GM23338 (cell line): Measurements from ENCODE around the gene PRKD1. TPM values are rescaled to one million over a fixed set of nuclear protein-coding genes. Genes with fewer than 3 reads are reported as not detected.

Experiments used
- ATAC-seq: fragments of 200-7000 bp; cut with Tn5 transposase; 3 replicates; pipeline ENCODE4 v1.9.1; 2020
- DNase-seq: peaks from one replicate; pipeline ENCODE4 v3.0.0-alpha.2; 2015; ENCODE audit warnings: low spot score
- H2AFZ ChIP-seq: fragments of 200-600 bp; sonication (generic); 2 replicates; pipeline ENCODE4 v1.8.0; 2016; ENCODE audit warnings: antibody characterized with exemption, mild to moderate bottlenecking, moderate library complexity
- H3F3A ChIP-seq: fragments of 200-600 bp; sonication (generic); replicated peaks from 2 replicates; pipeline ENCODE4 v1.8.0; 2017; ENCODE audit warnings: antibody characterized with exemption, mixed run types, low read depth
- H3K27ac ChIP-seq: fragments of 200-600 bp; sonication (generic); 2 replicates; pipeline ENCODE4 v1.6.1; 2016; ENCODE audit warnings: low read depth
- H3K27me3 ChIP-seq: fragments of 200-600 bp; sonication (generic); 2 replicates; pipeline ENCODE4 v1.8.0; 2016; ENCODE audit warnings: mild to moderate bottlenecking, mixed run types, moderate library complexity; ENCODE audit not compliant: insufficient read depth
- H3K36me3 ChIP-seq: fragments of 200-600 bp; sonication (generic); 2 replicates; pipeline ENCODE4 v1.8.0; 2016; ENCODE audit warnings: mild to moderate bottlenecking; ENCODE audit not compliant: insufficient read depth
- H3K4me1 ChIP-seq: fragments of 200-600 bp; sonication (generic); 2 replicates; pipeline ENCODE4 v1.8.0; 2016; ENCODE audit warnings: mild to moderate bottlenecking, moderate library complexity; ENCODE audit not compliant: insufficient read depth
- H3K4me2 ChIP-seq: fragments of 200-600 bp; sonication (generic); 2 replicates; pipeline ENCODE4 v1.7.1; 2017; ENCODE audit warnings: mixed run types
- H3K4me3 ChIP-seq: fragments of 200-600 bp; sonication (generic); 2 replicates; pipeline ENCODE4 v1.6.1; 2016; ENCODE audit warnings: mixed run types
- H3K79me2 ChIP-seq: fragments of 200-600 bp; sonication (generic); replicated peaks from 2 replicates; pipeline ENCODE4 v1.8.0; 2017; ENCODE audit warnings: mild to moderate bottlenecking; ENCODE audit not compliant: insufficient read depth
- H3K9me2 ChIP-seq: fragments of 200-600 bp; sonication (generic); 2 replicates; pipeline ENCODE4 v1.8.0; 2017; ENCODE audit not compliant: insufficient read depth
- H4K20me1 ChIP-seq: fragments of 200-600 bp; sonication (generic); replicated peaks from 2 replicates; pipeline ENCODE4 v1.8.0; 2017; ENCODE audit warnings: mild to moderate bottlenecking; ENCODE audit not compliant: insufficient read depth
- H3K27ac Mint-ChIP-seq: 2 replicates; pipeline ENCODE4 v1.8.0; 2020; ENCODE audit warnings: inconsistent platforms, mild to moderate bottlenecking, moderate library complexity, mixed read lengths
- H3K27me3 Mint-ChIP-seq: 3 replicates; pipeline ENCODE4 v1.8.0; 2022; ENCODE audit warnings: low read depth, mild to moderate bottlenecking, moderate library complexity, mixed read lengths, inconsistent platforms; ENCODE audit not compliant: insufficient read depth, poor library complexity
- H3K36me3 Mint-ChIP-seq: 3 replicates; pipeline ENCODE4 v1.8.0; 2021; ENCODE audit warnings: low read depth, mild to moderate bottlenecking, inconsistent platforms, moderate library complexity, mixed read lengths
- H3K4me1 Mint-ChIP-seq: 3 replicates; pipeline ENCODE4 v1.8.0; 2020; ENCODE audit warnings: mild to moderate bottlenecking, inconsistent platforms, mixed read lengths
- H3K4me3 Mint-ChIP-seq: 3 replicates; pipeline ENCODE4 v1.8.0; 2021; ENCODE audit warnings: moderate library complexity, mild to moderate bottlenecking, inconsistent platforms, mixed read lengths
- H3K9me3 Mint-ChIP-seq: 3 replicates; pipeline ENCODE4 v1.8.0; 2020; ENCODE audit warnings: moderate library complexity, mild to moderate bottlenecking, inconsistent platforms, mixed read lengths
- CREB1 ChIP-seq: fragments of 250-450 bp; sonication (Bioruptor Pico); IDR thresholded peaks from 2 replicates; pipeline ENCODE4 v1.5.0; 2020; ENCODE audit warnings: low read depth, mild to moderate bottlenecking, moderate library complexity
- EZH2 ChIP-seq: fragments of 200-600 bp; sonication (generic); IDR thresholded peaks from one replicate; pipeline ENCODE4 v1.8.0; 2017; ENCODE audit warnings: antibody characterized with exemption, mild to moderate bottlenecking, low read depth; ENCODE audit not compliant: unreplicated experiment
- NANOG ChIP-seq: IDR thresholded peaks from 2 replicates; pipeline ENCODE4 v1.6.1; 2016; ENCODE audit warnings: antibody characterized with exemption, borderline replicate concordance
- STAT1 ChIP-seq: IDR thresholded peaks from one replicate; pipeline ENCODE4 v1.6.1; 2016; ENCODE audit warnings: antibody characterized with exemption; ENCODE audit not compliant: unreplicated experiment
- ZNF114 ChIP-seq: fragments of 250-450 bp; sonication (Bioruptor Pico); IDR thresholded peaks from 2 replicates; pipeline ENCODE4 v1.5.0; 2020; ENCODE audit warnings: mild to moderate bottlenecking, moderate library complexity
- ZNF331 ChIP-seq: fragments of 250-450 bp; sonication (Bioruptor Pico); IDR thresholded peaks from 2 replicates; pipeline ENCODE4 v1.5.0; 2020; ENCODE audit warnings: low read depth, mild to moderate bottlenecking, moderate library complexity
- polyA plus RNA-seq: library from polyadenylated mRNA; unstranded; fragments of >200 nt; fragmentation: Nextera tagmentation; extraction: Ambion mirVana; gene quantifications from 2 replicates; pipeline ENCODE4 v1.2.1, GENCODE V29; 2016
- total RNA-seq: library from RNA; depleted of rRNA; stranded (reverse); fragments of >200 nt; shearing (Covaris generic); gene quantifications from 2 replicates; pipeline ENCODE4 v1.2.3, GENCODE V29; 2014
- TF ChIP-seq, protein P1 (sequence below), 2 experiments: fragments of 200-600 bp in 1 of 2; sonication (generic) in 1 of 2; conservative IDR thresholded peaks; 2 replicates each; pipeline versions ENCODE4 v1.5.1 to v1.6.1; 2016 to 2017; ENCODE audit warnings: antibody characterized with exemption in 2 of 2, low read depth in 2 of 2, mild to moderate bottlenecking in 2 of 2, moderate library complexity in 1 of 2

The PRKD1 gene
- total and polyA plus RNA-seq, 2 experiments from 2014 or later: 3.1 to 9.7 TPM

DNA sequence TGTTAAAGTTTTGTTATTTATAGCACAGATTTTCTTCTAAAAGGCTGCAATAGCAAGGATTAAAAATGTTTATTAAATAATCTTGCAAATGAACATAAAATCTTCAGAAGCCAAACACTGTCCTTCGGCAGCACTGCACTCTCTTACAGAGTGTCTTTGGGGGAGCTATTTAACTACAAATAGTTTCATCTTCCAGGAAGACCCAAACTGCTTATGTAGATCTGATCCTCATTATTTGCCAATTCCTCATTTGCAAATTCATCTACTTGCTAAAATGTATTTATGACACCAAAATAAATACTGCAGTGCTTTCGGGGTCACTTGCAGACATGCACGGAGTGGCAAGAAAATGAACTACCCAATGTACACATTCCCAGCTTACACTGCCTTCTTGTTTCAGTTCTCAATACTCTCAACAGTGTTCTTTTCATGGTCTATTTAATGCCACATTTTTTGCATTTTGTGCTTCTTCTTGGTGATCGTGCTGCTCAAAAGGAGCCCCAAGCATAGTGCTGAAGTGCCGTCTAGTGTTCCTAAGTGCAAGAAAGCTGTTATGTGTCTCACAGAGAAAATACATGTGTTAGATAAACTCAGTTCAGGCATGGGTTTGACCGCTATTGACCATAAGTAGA is 128.1 kb downstream of the PRKD1 start:
- no peaks in the 10 kb centered on the region for H3K36me3 ChIP-seq
- no peak overlapping the region for H3K27ac ChIP-seq
- peak overlapping the region; percentile 10 for H3K4me2 ChIP-seq
- H3K4me1 Mint-ChIP-seq: peaks cover 21% of the 10 kb centered on the region
- peaks cover 36% of the 10 kb centered on the region for H3K4me1 ChIP-seq
- no peak overlapping the region for H3K4me3 ChIP-seq
- H3K36me3 Mint-ChIP-seq: no peaks in the 10 kb centered on the region
- H3K27ac Mint-ChIP-seq: peak overlapping the region; percentile 61; the same call in 1 of the 2 replicates
- no peaks in the 10 kb centered on the region for H3K27me3 ChIP-seq
- TF ChIP-seq EZH2: no peak
- TF ChIP-seq, protein P1, sequence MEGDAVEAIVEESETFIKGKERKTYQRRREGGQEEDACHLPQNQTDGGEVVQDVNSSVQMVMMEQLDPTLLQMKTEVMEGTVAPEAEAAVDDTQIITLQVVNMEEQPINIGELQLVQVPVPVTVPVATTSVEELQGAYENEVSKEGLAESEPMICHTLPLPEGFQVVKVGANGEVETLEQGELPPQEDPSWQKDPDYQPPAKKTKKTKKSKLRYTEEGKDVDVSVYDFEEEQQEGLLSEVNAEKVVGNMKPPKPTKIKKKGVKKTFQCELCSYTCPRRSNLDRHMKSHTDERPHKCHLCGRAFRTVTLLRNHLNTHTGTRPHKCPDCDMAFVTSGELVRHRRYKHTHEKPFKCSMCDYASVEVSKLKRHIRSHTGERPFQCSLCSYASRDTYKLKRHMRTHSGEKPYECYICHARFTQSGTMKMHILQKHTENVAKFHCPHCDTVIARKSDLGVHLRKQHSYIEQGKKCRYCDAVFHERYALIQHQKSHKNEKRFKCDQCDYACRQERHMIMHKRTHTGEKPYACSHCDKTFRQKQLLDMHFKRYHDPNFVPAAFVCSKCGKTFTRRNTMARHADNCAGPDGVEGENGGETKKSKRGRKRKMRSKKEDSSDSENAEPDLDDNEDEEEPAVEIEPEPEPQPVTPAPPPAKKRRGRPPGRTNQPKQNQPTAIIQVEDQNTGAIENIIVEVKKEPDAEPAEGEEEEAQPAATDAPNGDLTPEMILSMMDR (conservative IDR thresholded peaks at IDR 0.05; ENCODE audit: low read depth in 2 of 2): 0 out of 4 replicates have a peak, but pooled peaks of 1 of the 2 experiments have one; percentile 19
- no peaks in the 10 kb centered on the region for H3K79me2 ChIP-seq
- no peaks in the 10 kb centered on the region for H3F3A ChIP-seq
- no peaks in the 10 kb centered on the region for H3K9me2 ChIP-seq
- H3K9me3 Mint-ChIP-seq: no peaks in the 10 kb centered on the region
- no peak overlapping the region for H2AFZ ChIP-seq
- ATAC-seq (peak; percentile 33; the same call in 1 of the 3 replicates), DNase-seq (no peak)
- H4K20me1 ChIP-seq: no peaks in the 10 kb centered on the region
- no peak overlapping the region for H3K4me3 Mint-ChIP-seq
- H3K27me3 Mint-ChIP-seq: no peaks in the 10 kb centered on the region

DNA sequence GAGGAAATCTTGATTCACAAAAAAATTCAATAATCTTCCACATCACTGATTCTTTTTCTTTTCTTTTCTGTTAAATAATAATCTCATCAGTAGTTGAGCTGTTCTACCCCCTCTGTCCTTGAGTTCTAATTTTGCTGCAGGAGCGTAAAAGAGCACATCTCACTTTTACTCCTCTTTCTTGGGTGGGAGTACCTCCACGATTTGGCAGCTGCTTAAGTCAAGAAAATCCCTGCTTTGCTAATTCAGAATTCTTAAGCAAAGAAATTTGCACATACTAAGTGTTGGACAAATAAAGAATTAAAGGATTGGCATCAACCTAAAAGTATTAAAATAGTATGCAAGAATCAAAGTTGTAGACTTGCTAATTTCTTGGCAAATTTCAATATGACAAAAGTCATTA is 128.8 kb downstream of the PRKD1 start:
- H3K36me3 ChIP-seq: no peaks in the 10 kb centered on the region
- H3K4me3 Mint-ChIP-seq: no peak overlapping the region

DNA sequence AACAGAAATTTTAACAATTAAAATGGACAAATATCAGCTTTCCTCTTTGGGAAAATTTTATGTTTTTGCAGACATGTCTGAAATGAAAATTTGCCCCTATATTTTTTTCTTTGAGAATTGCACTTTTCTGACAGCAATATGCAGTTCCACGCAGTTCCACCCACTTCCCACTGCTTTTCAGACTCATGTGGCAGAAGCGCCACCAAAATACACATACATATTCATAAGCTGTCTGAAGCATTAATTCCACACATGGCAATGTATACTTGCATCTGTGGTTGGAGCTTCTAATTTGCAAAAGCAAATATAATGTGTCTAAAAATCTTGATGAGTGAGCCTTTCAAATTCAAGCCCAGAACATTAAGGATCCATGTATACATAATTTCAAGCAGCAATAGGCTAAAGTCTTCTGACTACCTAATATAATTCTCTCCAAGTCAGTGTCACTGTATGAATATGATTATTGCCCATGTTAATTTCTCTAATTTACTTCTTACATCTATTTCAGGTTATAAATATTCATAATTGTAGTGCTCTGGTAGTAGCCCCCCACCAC is 129.5 kb downstream of the PRKD1 start:
- peak overlapping the region; percentile 10 for H3K4me2 ChIP-seq
- no peaks in the 10 kb centered on the region for H3K27me3 ChIP-seq
- no peaks in the 10 kb centered on the region for H3F3A ChIP-seq
- no peaks in the 10 kb centered on the region for H3K9me2 ChIP-seq
- Mint-ChIP-seq H3K27ac (no peak overlapping the region; the same call in 1 of the 2 replicates), H3K36me3 (no peaks in the 10 kb centered on the region), H3K4me3 (no peak overlapping the region), H3K9me3 (no peaks in the 10 kb centered on the region), H3K4me1 (peaks cover 20% of the 10 kb centered on the region), H3K27me3 (no peaks in the 10 kb centered on the region)
- H3K27ac ChIP-seq: no peak overlapping the region
- H3K36me3 ChIP-seq: no peaks in the 10 kb centered on the region
- H3K79me2 ChIP-seq: no peaks in the 10 kb centered on the region
- ATAC-seq: no peak
- DNase-seq: no peak
- no peaks in the 10 kb centered on the region for H4K20me1 ChIP-seq
- H2AFZ ChIP-seq: no peak overlapping the region
- no peak overlapping the region for H3K4me3 ChIP-seq
- H3K4me1 ChIP-seq: peaks cover 22% of the 10 kb centered on the region
- TF ChIP-seq NANOG (no peak), ZNF114 (CRISPR knock-in tag) (no peak), CREB1 (CRISPR knock-in tag) (no peak), STAT1 (no peak), ZNF331 (no peak)
- TF ChIP-seq, protein P1 (conservative IDR thresholded peaks at IDR 0.05; ENCODE audit: low read depth in 2 of 2): no peak

More for the DNA sequence above, 128.8 kb downstream of the PRKD1 start:
- TF ChIP-seq ZNF114 (CRISPR knock-in tag): no peak
- Mint-ChIP-seq H3K4me1 (peaks cover 20% of the 10 kb centered on the region), H3K36me3 (no peaks in the 10 kb centered on the region), H3K9me3 (no peaks in the 10 kb centered on the region), H3K27ac (peak overlapping the region; percentile 61; the same call in 1 of the 2 replicates), H3K27me3 (no peaks in the 10 kb centered on the region)
- Histone ChIP-seq H3K27ac (no peak overlapping the region), H3K27me3 (no peaks in the 10 kb centered on the region), H3K9me2 (no peaks in the 10 kb centered on the region), H3F3A (no peaks in the 10 kb centered on the region), H3K79me2 (no peaks in the 10 kb centered on the region), H3K4me1 (peaks cover 28% of the 10 kb centered on the region), H3K4me3 (no peak overlapping the region), H3K4me2 (peak overlapping the region; percentile 10), H4K20me1 (no peaks in the 10 kb centered on the region), H2AFZ (no peak overlapping the region)
- ATAC-seq: no peak
- DNase-seq: no peak
